GM19455 (cell line): ENCODE measurements around the gene SCAPER.
"Not testable (repeated sequence)": the region's sequence is repeated elsewhere in the genome, so short reads cannot be mapped to it uniquely, and the experiment has no call there.

Experiments used
- ATAC-seq: cut with Tn5 transposase; IDR thresholded peaks from one replicate; pipeline ENCODE4 v1.9.1; 2021; ENCODE audit not compliant: unreplicated experiment

Gene SCAPER

DNA sequence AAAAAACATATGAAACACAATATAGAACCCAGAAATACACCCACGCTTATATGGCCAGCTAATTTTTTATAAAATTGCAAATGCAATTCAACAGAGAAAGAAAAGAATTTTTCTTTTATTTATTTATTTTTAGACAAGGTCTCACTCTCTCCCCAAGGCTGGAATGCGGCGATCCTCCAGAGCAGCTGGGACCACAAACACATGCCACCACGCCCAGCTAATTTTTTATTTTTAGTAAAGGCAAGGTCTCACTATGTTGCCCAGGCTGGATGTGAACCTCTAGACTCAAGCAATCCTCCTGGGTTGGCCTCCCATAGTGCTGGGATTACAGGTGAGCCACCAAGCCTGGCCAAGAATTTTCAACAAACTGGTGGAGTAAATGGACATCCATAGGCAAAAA is 117.9 kb downstream of the SCAPER start:
- ATAC-seq, result no peak

- no peak for ATAC-seq
Measured at GRCh38 chr15:76776969-76777368, 128.2 kb downstream of the SCAPER start.

DNA sequence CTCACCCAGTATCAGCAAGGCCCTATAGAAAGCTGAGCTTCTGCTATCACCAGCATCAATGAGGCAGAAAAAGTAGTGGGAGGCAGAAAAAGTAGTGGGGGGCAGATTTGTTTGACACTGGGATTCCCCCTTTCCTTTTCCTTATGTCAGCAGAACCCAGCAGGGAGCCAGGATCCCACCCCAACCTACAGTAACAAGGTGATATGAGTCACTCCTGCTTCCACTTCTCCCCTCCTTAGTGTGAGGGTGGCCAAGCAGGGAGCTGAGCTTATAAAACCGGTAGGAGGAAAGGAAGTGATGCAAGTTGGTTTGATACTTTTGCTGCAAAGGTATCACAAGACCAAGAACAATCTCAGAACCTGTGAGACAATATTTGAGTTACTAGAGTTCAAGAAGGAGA is 128.7 kb downstream of the SCAPER start:
- no peak for ATAC-seq

DNA sequence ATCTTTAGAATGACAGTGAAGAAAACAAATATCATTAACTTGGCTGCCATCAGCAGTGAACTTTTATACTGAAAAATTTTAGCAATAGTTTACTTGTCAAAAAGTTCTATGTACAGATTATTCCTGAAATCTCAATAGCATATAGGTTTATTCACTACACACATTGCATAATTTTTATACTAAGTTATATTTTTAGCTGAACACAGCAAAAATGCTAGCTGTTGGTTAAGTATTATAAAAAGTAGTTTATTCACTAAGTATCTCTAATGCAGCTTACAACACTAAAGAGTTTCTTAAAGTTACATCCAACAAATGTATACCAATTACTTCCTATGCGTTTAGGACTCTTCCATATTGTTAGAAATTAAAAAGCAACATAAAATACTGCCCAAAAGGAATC is 131.9 kb downstream of the SCAPER start:
- no peak for ATAC-seq

DNA sequence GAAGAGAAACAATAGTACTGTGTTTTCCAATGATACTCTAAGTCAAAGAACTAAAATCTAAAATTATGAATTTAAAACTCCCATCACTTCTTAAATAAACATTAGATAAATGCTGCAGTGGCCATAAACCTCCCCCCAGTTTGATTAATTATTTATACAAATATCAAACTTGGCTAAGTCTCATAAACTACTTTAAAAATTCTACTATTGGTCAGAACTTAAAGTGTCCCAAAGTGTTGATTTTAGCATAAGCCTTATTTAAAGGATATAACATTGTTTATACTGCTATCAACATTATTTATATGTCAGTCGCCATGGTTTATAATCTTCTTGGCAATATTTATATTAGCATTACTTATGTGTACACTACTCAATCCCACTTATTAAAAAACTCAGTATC is 132.4 kb downstream of the SCAPER start:
- no peak for ATAC-seq

- ATAC-seq, result no peak
Measured at GRCh38 chr15:76764004-76764403, 141.1 kb downstream of the SCAPER start.

GRCh38 chr15:76763554-76763953 is 141.6 kb downstream of the SCAPER start:
- no peak for ATAC-seq

DNA sequence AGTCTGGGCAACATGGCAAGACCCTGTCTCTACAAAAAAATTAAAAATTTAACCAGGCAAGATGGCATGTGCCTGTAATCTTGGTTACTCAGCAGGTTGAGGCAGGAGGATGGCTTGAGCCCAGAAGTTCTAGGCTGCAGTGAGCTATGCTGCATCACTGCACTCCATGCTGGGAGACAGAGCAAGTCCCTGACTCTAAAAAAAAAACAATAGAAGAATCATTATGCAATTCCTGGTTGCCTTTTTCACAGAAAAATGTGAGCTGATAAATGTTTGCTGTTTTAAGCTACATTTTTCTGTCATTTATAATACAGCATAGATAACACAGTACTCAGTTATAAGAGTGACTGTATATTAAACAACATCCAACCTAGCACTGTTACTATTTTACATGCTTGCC is 148.8 kb downstream of the SCAPER start:
- no peak for ATAC-seq

GRCh38 chr15:76753771-76754170 is 151.4 kb downstream of the SCAPER start:
- no peak for ATAC-seq

DNA sequence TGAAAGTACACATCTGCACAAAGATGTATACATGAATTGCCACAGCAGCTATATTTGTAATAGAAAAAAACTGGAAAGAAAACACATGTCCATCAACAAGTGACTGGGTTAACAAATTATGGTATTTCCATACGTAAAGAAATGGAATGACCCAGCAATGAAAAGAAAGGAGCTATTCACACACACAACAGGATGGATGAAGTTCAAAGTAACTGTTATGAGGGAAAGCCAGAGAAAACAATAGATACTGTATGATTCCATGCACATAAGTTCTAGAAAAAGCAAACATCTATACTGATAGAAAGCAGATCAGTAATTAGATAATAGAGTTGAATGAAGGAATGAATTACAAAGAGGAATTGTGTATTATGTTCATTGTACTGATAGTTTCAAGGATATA is 152.0 kb downstream of the SCAPER start:
- no peak for ATAC-seq

DNA sequence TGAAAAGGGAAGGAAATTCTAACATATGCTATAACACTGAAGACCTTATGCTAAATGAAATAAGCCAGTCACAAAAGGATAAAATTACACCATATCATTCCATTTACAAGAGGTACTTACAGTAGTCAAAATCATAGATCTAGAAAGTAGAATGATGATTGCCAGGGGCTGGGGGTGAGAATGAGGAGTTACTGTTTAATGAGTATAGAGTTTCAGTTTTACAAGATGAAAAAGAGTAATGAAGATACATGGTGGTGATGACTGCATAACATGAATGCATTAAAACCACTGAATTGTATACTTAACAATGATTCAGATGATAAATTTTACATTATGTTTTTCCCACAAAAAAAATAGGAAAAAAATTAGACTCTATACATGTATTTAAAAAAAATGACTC is 152.6 kb downstream of the SCAPER start:
- no peak for ATAC-seq

GRCh38 chr15:76737573-76737972 is 167.6 kb downstream of the SCAPER start:
- ATAC-seq, result no peak

GRCh38 chr15:76732321-76732720 is 172.8 kb downstream of the SCAPER start:
- ATAC-seq, result not testable (repeated sequence)

- no peak for ATAC-seq
Measured at GRCh38 chr15:76730262-76730661, 174.9 kb downstream of the SCAPER start.

GRCh38 chr15:76718863-76719262 is 186.3 kb downstream of the SCAPER start:
- no peak for ATAC-seq

GRCh38 chr15:76714950-76715349 is 190.2 kb downstream of the SCAPER start:
- no peak for ATAC-seq

DNA sequence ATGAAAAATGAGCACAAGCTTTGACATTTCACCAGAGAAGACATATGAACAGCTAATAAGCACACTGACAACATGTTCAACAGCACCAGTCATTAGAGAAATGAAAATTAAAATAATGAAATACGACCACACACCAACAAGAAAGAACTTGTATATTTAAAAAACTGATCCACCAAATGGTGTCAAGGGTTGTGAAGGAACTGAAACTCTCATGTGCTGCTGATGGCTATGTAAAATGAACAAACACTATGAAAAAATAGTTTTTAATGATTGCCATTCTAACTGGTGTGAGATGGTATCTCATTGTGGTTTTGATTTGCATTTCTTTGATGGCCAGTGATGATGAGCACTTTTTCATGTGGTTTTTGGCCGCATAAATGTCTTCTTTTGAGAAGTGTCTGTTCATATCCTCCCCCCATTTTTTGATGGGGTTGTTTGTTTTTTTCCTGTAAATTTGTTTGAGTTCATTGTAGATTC is 193.8 kb downstream of the SCAPER start:
- no peak for ATAC-seq

- ATAC-seq, result not testable (repeated sequence)
Measured at GRCh38 chr15:76704032-76704431, 201.1 kb downstream of the SCAPER start.

DNA sequence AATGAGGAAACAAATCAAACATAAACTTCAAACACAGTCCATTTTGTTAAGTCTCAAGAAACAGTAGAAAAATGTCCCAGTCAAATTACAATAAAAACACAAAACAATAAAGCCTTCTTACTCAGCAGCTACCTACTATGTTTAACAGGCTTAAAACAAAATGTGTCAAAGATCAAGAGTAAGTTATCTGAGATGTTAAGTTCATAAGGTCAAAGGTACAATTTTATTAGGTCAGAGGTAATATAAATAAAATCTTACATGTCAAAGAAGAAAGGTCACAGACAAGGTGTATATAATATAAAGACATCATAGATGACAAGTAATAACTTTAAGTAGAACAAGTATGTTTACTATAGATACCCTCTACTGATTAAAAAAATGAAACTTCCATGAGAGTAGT is 208.3 kb downstream of the SCAPER start:
- ATAC-seq, result no peak

DNA sequence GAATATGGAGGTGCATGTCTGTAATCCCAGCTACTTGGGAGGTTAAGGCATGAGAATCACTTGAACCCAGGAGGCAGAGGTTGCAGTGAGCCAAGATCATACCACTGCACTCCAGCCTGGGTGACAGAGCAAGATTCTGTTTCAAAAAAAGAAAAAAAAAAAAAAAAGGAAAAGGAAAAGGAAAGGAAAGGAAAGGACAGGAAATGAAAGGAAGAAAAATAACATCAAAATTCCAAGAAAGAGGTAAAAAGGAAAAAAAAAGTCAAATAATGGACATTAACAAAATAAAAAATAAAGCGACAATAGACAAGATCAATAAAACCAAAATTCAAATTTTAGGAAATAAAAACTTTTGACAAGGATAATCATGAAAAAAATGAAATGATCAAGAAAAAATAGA is 212.6 kb downstream of the SCAPER start:
- not testable (repeated sequence) for ATAC-seq

DNA sequence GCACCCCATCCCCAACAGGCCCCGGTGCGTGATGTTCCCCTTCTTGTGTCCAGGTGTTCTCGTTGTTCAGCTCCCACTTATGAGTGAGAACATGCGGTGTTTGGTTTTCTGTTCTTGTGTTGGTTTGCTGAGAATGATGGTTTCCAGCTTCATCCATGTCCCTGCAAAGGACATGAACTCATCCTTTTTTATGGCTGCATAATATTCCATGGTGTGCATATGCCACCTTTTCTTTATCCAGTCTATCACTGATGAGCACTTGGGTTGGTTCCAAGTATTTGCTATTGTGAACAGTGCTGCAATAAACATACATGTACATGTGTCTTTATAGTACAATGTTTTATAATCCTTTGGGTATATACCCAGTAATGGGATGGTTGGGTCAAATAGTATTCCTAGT is 217.5 kb downstream of the SCAPER start:
- not testable (repeated sequence) for ATAC-seq

DNA sequence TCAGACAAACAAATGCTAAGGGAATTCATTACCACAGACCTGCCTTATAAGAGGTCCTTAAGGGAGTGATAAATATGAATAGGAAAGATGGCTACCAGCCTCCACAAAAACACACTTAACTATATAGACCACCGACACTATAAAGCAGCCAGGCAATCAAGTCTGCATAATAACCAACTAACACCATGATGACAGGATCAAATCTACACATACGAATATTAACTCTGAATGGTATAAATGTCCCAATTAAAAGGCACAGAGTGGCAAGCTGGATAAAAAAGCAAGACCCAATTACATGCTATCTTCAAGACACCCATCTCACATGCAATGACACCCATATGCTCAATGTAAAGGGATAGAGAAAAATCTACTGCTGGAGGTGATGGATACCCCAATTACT is 221.1 kb downstream of the SCAPER start:
- no peak for ATAC-seq

DNA sequence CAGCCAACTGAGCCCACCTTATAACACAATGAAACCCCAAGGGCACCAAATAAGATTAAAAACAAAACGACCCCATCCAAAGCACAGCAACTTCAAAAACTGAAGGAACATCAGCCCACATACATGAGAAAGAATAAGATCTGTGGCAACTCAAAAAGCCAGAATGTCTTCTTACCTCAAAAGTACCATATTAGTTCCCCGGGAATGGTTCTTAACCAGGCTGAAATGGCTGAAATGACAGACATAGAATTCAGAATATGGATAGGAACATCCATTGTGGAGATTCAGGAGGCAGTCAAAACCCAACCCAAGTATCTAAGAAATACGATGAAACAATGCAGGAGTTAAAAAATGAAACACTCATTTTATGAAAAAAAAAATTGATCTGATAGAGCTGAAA is 222.3 kb downstream of the SCAPER start:
- ATAC-seq, result no peak

DNA sequence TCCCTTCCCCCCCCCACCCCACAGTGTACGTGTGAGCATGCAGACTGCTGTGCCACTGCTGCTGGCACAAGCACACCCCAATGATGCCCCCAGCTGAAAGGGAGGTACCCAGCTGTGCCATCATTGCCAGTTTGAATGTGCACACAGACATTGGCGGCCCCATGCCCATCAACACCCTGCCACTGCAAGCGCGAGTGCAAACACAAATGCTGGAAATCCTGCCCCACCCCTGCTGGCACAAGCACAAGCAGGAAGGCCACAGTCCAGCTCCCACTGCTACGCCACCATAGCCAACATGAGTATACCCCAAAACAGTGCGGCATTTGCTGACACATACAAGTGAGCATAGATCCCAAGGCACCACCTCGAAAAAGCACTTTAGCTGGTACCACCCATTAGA is 222.9 kb downstream of the SCAPER start:
- no peak for ATAC-seq
